A549 treated with ZK216348 at 1 μM for 4 hours (cell line): Measurements from ENCODE around the gene ZNF106. TPM values are rescaled to one million over a fixed set of nuclear protein-coding genes. Genes with fewer than 3 reads are reported as not detected.

Experiments used
- total RNA-seq: library from RNA; stranded (reverse); fragments of 200-300 nt; extraction: Qiagen RNA extraction; gene quantifications from 5 replicates; pipeline ENCODE4 v1.2.3, GENCODE V29; 2022; ENCODE audit warnings: low read depth

The ZNF106 gene
- total RNA-seq: 6.3 to 14.4 TPM (median 10.6 TPM) in 5 replicates

DNA sequence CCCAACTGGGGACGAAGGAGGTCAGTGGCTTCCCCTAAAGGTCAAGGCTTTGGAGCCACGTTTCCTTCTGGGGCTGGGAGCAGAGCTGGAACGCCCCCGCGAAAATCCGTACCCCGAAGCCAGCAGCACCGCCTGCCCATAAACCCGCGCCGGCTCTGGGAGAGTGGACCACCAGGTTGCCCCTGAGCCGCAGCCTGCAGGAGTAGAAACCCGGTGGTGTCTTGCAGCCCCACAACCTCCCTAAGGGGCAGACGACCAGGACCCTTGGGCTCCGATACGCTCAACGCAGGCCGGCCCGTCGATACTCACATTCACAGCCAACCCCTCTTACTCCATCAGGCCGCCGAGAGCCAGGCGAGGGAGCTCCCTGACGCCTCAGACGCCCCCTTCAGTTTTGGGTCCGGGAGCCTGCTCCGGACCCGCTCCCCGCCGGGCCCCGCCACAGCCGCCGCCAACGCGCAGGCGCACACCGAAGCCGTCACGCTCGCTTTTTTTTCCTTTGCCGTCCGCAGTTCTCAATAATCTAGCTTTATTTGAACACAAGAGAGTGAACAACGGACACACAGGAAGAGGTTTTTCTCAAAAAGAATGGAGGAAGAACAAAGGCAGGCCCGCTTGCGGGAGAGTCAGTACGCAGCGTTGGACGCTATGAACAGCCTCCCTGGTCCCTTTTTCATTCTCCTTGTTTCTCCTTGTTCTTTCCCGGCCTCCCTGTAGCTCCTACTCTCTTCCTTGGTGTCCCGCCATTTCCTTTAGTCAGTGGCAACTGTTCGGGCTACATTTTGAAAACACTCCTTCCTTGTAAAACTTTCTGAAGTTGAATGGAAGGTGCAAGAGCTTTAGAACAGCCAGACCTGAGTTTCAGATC is at the start of gene ZNF106:
Gene ZNF106 (minus strand): TSS at position 471 of the 868 bp plus-strand sequence. CDS start 18,852 bp downstream, outside the sequence.

DNA sequence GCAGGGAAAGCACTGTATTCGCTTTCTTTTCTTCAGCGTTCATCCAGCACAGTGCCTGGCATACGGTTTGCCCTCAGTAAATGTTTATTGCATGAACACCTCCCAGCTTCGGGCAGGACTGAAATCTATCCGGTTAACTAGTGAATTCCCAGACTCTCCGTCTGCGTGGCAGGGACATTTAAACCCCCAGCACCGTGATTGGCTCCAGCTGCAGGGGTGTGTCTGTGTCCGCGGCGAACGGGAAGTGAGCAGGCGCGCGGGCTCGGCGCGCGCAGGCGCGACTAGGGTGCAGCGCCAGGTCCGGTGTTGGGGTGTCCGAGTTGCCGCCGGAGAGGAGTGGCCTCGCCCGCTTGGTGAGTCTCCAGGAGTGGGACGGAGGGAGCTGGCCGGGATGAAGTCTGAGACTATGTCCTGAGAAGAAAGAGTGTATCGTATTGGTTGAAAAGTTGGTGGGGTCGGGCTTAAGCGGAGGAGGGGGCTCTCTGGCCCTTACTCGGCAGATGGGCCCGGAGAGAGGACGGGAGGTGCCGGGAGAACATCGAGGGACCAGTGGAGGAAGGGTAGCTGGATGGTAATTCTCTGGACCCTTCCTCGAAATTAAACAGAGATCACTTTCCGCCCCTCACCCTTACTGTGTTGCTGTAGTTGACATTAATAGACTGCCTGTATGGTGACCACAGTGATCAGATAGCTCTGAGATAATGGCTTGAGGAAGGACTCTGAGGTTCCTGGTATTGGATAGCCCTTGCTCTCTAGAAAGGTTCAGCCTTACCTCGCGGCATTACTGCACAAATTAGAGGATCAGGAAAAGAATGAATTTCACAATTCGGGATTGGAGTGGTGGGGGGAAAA is 4.6 kb upstream of the ZNF106 start, which contains the start of gene SNAP23:
Gene SNAP23 (plus strand): TSS at position 274 of the 852 bp plus-strand sequence. CDS start 16,213 bp downstream, outside the sequence.

Other genes starting within 250 kb of the ZNF106 start
- 5.6 to 11.0 TPM (median 6.8 TPM) in 5 replicates for gene GANC, start 217.9 kb downstream of the ZNF106 start, total RNA-seq
- 23.9 to 41.2 TPM (median 26.0 TPM) in 5 replicates for gene TMEM87A, start 217.7 kb downstream of the ZNF106 start, total RNA-seq
- 0.18 to 0.60 TPM (median 0.41 TPM) in 4 of 5 replicates, not detected in the other for gene CAPN3, start 131.6 kb downstream of the ZNF106 start, total RNA-seq
- 16.5 to 55.9 TPM (median 18.4 TPM) in 5 replicates for gene SNAP23, start 4.5 kb upstream of the ZNF106 start, total RNA-seq
- 8.3 to 13.9 TPM (median 12.4 TPM) in 5 replicates for gene LRRC57, start 57.7 kb upstream of the ZNF106 start, total RNA-seq
- 17.2 to 24.3 TPM (median 19.3 TPM) in 5 replicates for gene HAUS2, start 57.7 kb upstream of the ZNF106 start, total RNA-seq
- 1.2 to 2.2 TPM (median 1.8 TPM) in 5 replicates for gene STARD9, start 84.5 kb upstream of the ZNF106 start, total RNA-seq
- gene CDAN1, start 246.0 kb upstream of the ZNF106 start, total RNA-seq: 4.5 to 7.6 TPM (median 6.6 TPM) in 5 replicates